Bronchial epithelial cell (primary cell): ENCODE results near the gene ALKBH5. TPM values are rescaled to one million over a fixed set of nuclear protein-coding genes. Genes with fewer than 3 reads are reported as not detected.

Experiments
- DNase-seq: peaks from one replicate; pipeline ENCODE4 v3.0.0-alpha.2; 2010; ENCODE audit warnings: low read depth
- FAIRE-seq: peaks from 2 replicates; lab custom pipeline; 2011; peaks lifted over from hg19 to GRCh38; lab: Jason Lieb, UNC
- H3K27me3 ChIP-seq: 2 replicates; pipeline ENCODE4 v1.5.1; 2011; ENCODE audit warnings: low read length; ENCODE audit not compliant: control insufficient read depth, insufficient read depth
- H3K36me3 ChIP-seq: 2 replicates; pipeline ENCODE4 v1.5.1; 2011; ENCODE audit warnings: low read length; ENCODE audit not compliant: control insufficient read depth, insufficient read depth
- H3K4me3 ChIP-seq: 2 replicates; pipeline ENCODE4 v1.5.1; 2011; ENCODE audit warnings: mild to moderate bottlenecking, low read depth, low read length, control low read depth
- total RNA-seq: library from RNA; depleted of rRNA; stranded (reverse); fragments of >200 nt; gene quantifications from 2 replicates; pipeline ENCODE4 v1.2.1, GENCODE V29; 2014
- TF ChIP-seq, protein P1 (sequence below): IDR thresholded peaks from 2 replicates; pipeline ENCODE4 v1.5.1; 2011; ENCODE audit warnings: mild to moderate bottlenecking, moderate library complexity, low read length, control low read depth, inconsistent platforms; ENCODE audit not compliant: insufficient read depth, severe bottlenecking

The ALKBH5 gene
- total RNA-seq, 1 donor from 2014 or later: 104 TPM

DNA sequence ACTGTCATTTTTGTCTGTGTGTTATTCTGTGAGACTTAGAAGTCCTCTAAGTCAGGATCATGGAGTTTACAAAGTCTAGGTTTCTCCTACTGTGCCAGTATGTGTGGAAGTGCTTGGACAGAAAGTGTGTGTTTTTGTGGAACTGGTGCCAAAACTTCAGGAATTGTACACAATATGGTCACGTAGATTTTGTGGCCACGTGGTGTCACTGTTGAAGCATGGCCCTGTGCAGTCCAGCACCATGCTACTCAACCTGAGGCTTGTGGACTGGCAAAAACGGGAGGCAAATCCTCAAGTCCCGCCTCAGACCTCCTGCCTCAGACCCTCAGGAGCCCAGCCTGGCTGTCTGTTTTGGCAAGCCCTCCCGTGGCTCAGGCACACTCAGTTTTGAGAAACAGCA, 16.7 kb upstream of the ALKBH5 start:
- DNase-seq: no peak
- Histone ChIP-seq H3K27me3 (no peaks in the 10 kb centered on the region), H3K36me3 (no peaks in the 10 kb centered on the region), H3K4me3 (no peak overlapping the region)
- no peak for FAIRE-seq
- TF ChIP-seq, protein P1, sequence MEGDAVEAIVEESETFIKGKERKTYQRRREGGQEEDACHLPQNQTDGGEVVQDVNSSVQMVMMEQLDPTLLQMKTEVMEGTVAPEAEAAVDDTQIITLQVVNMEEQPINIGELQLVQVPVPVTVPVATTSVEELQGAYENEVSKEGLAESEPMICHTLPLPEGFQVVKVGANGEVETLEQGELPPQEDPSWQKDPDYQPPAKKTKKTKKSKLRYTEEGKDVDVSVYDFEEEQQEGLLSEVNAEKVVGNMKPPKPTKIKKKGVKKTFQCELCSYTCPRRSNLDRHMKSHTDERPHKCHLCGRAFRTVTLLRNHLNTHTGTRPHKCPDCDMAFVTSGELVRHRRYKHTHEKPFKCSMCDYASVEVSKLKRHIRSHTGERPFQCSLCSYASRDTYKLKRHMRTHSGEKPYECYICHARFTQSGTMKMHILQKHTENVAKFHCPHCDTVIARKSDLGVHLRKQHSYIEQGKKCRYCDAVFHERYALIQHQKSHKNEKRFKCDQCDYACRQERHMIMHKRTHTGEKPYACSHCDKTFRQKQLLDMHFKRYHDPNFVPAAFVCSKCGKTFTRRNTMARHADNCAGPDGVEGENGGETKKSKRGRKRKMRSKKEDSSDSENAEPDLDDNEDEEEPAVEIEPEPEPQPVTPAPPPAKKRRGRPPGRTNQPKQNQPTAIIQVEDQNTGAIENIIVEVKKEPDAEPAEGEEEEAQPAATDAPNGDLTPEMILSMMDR: peak; percentile 27

DNA sequence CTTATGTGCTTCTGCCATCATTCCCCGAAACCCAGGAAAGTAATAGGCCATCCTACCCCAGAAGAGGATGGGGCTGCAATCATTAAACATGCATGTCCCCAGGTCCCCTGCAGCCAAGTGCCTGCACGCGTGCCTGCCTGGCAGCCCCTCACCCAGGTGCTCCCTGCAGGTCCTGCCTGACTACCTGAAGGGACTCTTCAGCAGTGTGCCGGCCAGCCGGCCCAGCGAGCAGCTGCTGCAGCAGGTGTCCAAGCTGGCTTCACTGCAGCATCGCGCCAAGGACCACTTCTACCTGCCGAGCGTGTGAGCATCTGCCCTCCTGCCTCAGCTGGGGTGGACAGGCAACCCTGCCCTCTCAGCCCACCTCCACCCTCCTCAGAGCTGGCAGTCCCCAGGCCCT, 16.2 kb upstream of the ALKBH5 start:
- FAIRE-seq: no peak
- no peaks in the 10 kb centered on the region for H3K27me3 ChIP-seq
- TF ChIP-seq, protein P1: no peak

DNA sequence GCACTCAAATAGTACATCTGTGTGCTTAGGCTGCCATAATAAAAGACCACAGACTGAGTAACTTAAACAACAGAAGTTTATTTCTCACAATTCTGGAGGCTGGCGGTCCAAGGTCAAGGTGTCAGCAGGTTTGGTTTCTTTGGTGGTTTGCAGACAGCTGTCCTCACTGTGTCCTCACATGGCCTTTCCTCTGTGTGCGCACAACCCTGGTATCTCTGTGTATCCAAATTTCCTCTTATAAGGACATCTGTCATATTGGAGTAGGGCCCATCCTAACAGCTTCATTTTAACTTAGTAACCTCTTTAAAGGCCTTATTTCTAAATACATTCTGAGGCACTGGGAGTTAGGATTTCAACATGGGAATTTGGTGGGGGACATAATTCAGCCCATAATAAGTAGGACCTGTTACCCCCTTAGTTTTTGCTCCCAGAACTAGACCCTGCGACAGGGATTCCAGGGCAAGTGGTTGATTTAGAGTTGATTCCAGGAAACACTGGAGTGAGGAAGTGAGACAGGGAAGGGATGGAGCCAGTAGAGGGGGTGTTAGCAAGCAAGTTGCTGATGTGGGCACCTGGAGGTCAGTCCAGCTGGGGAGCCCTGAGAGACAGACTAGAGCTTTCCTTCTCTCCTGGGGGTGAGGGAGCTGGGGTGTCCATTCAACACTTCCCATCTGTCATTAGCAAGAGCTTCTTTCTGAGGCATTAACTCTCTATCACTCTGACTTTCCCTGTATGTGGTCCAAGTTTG, 10.9 kb upstream of the ALKBH5 start:
- no peak for DNase-seq
- TF ChIP-seq, protein P1: no peak
- Histone ChIP-seq H3K27me3 (no peaks in the 10 kb centered on the region), H3K36me3 (no peaks in the 10 kb centered on the region), H3K4me3 (no peak overlapping the region)
- FAIRE-seq: no peak

More for the DNA sequence above, 16.2 kb upstream of the ALKBH5 start:
- H3K4me3 ChIP-seq: no peak overlapping the region
- H3K36me3 ChIP-seq: no peaks in the 10 kb centered on the region
- no peak for DNase-seq

DNA sequence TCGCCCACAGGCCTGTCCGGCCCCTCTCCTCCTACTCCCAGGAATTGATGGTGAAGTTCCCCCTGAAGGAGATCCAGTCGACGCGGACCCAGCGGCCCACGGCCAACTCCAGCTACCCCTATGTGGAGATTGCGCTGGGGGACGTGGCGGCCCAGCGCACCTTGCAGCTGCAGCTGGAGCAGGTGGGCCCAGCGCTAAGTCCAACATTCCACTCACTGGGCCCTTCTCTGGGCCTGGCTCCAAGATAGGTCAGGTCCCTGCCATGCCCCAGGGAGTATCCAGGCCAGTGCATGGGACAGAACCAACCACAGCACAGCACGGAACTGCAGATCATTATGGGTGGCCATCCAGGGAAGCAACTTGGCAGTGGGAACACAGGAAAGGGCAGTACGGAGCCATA, 9.9 kb upstream of the ALKBH5 start:
- no peak for FAIRE-seq

DNA sequence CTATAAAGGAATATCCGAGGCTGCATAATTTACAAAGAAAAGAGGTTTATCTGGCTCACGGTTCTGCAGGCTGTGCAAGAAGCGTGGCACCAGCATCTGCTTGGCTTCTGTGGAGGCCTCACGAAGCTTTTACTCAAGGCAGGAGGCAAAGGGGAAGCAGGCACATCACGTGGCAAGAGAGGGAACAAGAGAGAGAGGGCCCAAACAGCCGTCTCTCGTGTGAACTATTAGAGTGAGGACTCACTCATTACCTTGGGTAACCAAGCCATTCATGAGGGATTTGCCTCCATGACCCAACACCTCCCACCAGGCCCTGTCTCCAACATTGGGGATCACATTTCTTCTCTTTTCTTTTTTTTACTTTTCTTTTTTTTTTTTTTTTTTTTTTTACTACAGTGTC, 7.5 kb upstream of the ALKBH5 start:
- TF ChIP-seq, protein P1: no peak
- no peaks in the 10 kb centered on the region for H3K36me3 ChIP-seq
- H3K4me3 ChIP-seq: no peak overlapping the region
- DNase-seq: no peak
- FAIRE-seq: no peak
- no peaks in the 10 kb centered on the region for H3K27me3 ChIP-seq

More for the DNA sequence above, 9.9 kb upstream of the ALKBH5 start:
- no peaks in the 10 kb centered on the region for H3K36me3 ChIP-seq
- H3K27me3 ChIP-seq: no peaks in the 10 kb centered on the region
- no peak for DNase-seq
- H3K4me3 ChIP-seq: no peak overlapping the region
- TF ChIP-seq, protein P1: no peak
